Esophagus squamous epithelium (tissue), 5 donors: Measurements from ENCODE around the gene USB1. TPM values are rescaled to one million over a fixed set of nuclear protein-coding genes. Genes with fewer than 3 reads are reported as not detected.

Source experiments
- DNase-seq: peaks from one replicate; lab custom pipeline; 2025; lab: John Stamatoyannopoulos, UW
- H3K27ac ChIP-seq, 4 donors: fragments of 200-600 bp; sonication (generic); one replicate each; pipeline ENCODE4 v1.5.1; 2016 to 2019; ENCODE audit warnings: mild to moderate bottlenecking in 1 of 4
- H3K27me3 ChIP-seq, 4 donors: fragments of 200-600 bp; sonication (generic); 1 replicate in 3 of 4; 2 replicates in 1 of 4; pipeline versions ENCODE4 v1.5.1 to v1.6.0; 2017 to 2021; ENCODE audit warnings: antibody characterized with exemption in 1 of 4
- H3K36me3 ChIP-seq, 3 donors: fragments of 200-600 bp; sonication (generic); one replicate each; pipeline ENCODE4 v1.5.1; 2016 to 2019
- H3K4me1 ChIP-seq, 3 donors: fragments of 200-600 bp; sonication (generic); one replicate each; pipeline ENCODE4 v1.5.1; 2017 to 2019
- H3K4me3 ChIP-seq, 4 donors: fragments of 200-600 bp; sonication (generic); 1 replicate in 3 of 4; 2 replicates in 1 of 4; pipeline ENCODE4 v1.5.1; 2016 to 2019; ENCODE audit warnings: mild to moderate bottlenecking in 2 of 4, moderate library complexity in 1 of 4
- H3K9me3 ChIP-seq, 3 donors: fragments of 200-600 bp; sonication (generic); one replicate each; pipeline ENCODE4 v1.5.1; 2016 to 2019
- CTCF ChIP-seq, 6 experiments: fragments of 450-650 bp in 4 of 6; fragments of 200-600 bp in 2 of 6; sonication (generic) in 2 of 6; IDR thresholded peaks; one replicate each; pipeline ENCODE4 v1.5.1; 2016 to 2019; ENCODE audit warnings: antibody characterized with exemption in 6 of 6, mild to moderate bottlenecking in 4 of 6, moderate library complexity in 4 of 6
- POLR2A ChIP-seq, 4 donors: fragments of 450-650 bp; IDR thresholded peaks; one replicate each; pipeline ENCODE4 v1.6.1; 2017; ENCODE audit warnings: antibody characterized with exemption in 4 of 4, mild to moderate bottlenecking in 4 of 4, moderate library complexity in 3 of 4
- WGBS, 2 donors: methylation state at CpG; one replicate each; pipeline ENCODE4 v1.1.5; 2018; 5-methylcytosine and 5-hydroxymethylcytosine counted together
- intact Hi-C: fragments of 100-400 bp; cut with DNase I; formaldehyde crosslinking; loops from one replicate; pipeline ENCODE4 v1.15.0; 2022
- total RNA-seq, 4 donors: library from RNA; depleted of rRNA; stranded (reverse); fragments of >200 nt; gene quantifications; one replicate each; pipeline ENCODE4 v1.1.0, GENCODE V29; 2016
- donor health status: DM: yes; HTN: yes; CAD: no.

The USB1 gene
- total RNA-seq, 4 donors from 2014 or later = 11.2 to 23.9 (median 18.6) TPM

- H3K4me3 ChIP-seq = no peak overlapping the region
- H3K27me3 ChIP-seq = peaks cover 0 to 12% (median 0%) of the 10 kb centered on the region in 4 donors
- H3K4me1 ChIP-seq = no peaks in the 10 kb centered on the region
- no peaks in the 10 kb centered on the region for H3K36me3 ChIP-seq
- no peak for DNase-seq
- 80 to 81% methylated on average over 4 to 5 of the region's 5 CpGs for WGBS, 2 donors
- no peaks in the 10 kb centered on the region for H3K9me3 ChIP-seq
- no peak overlapping the region for H3K27ac ChIP-seq
- intact Hi-C loops = no loop called here
- TF ChIP-seq POLR2A (IDR thresholded peaks at IDR 0.05) (no peak), CTCF (IDR thresholded peaks at IDR 0.05) (no peak)
These were observed 55.9 kb downstream of the USB1 start for GRCh38 chr16:58057121-58057520.

- Histone ChIP-seq H3K27ac (no peak overlapping the region), H3K36me3 (no peaks in the 10 kb centered on the region), H3K27me3 (peaks cover 0 to 12% (median 0%) of the 10 kb centered on the region in 4 donors), H3K9me3 (no peaks in the 10 kb centered on the region), H3K4me3 (no peak overlapping the region), H3K4me1 (no peaks in the 10 kb centered on the region)
- no peak for TF ChIP-seq CTCF (IDR thresholded peaks at IDR 0.05)
- no peak for TF ChIP-seq POLR2A (IDR thresholded peaks at IDR 0.05)
- intact Hi-C loops = no loop called here
- 64 to 74% methylated on average over 3 of the region's 3 CpGs for WGBS, 2 donors
- DNase-seq = no peak
These were observed 56.6 kb downstream of the USB1 start for GRCh38 chr16:58057784-58058183.

GRCh38 chr16:58062821-58063220 is 61.6 kb downstream of the USB1 start:
- Histone ChIP-seq H3K4me1 (no peaks in the 10 kb centered on the region), H3K4me3 (no peak overlapping the region), H3K27ac (no peak overlapping the region), H3K27me3 (peaks cover 0 to 4% (median 0%) of the 10 kb centered on the region in 4 donors), H3K9me3 (no peaks in the 10 kb centered on the region), H3K36me3 (no peaks in the 10 kb centered on the region)
- no peak for DNase-seq
- WGBS, 2 donors = 95 to 100% methylated on average over 2 to 4 of the region's 4 CpGs
- TF ChIP-seq POLR2A (IDR thresholded peaks at IDR 0.05) (no peak), CTCF (IDR thresholded peaks at IDR 0.05) (no peak)
- intact Hi-C loops = no loop called here

- Histone ChIP-seq H3K27ac (no peak overlapping the region), H3K4me1 (no peaks in the 10 kb centered on the region), H3K27me3 (no peaks in the 10 kb centered on the region), H3K4me3 (no peak overlapping the region), H3K36me3 (no peaks in the 10 kb centered on the region), H3K9me3 (no peaks in the 10 kb centered on the region)
- intact Hi-C loops = no loop called here
- 63 to 75% methylated on average over 4 to 5 of the region's 8 CpGs for WGBS, 2 donors
- no peak for DNase-seq
- TF ChIP-seq CTCF (IDR thresholded peaks at IDR 0.05) = no peak
- TF ChIP-seq POLR2A (IDR thresholded peaks at IDR 0.05) = no peak
These were observed 62.3 kb downstream of the USB1 start for GRCh38 chr16:58063377-58064076.

GRCh38 chr16:58070585-58070984 is 69.4 kb downstream of the USB1 start:
- Histone ChIP-seq H3K4me3 (no peak overlapping the region), H3K9me3 (no peaks in the 10 kb centered on the region), H3K27me3 (no peaks in the 10 kb centered on the region), H3K36me3 (no peaks in the 10 kb centered on the region), H3K27ac (no peak overlapping the region), H3K4me1 (no peaks in the 10 kb centered on the region)
- WGBS, 2 donors = 96 to 100% methylated on average over 4 of the region's 4 CpGs
- TF ChIP-seq POLR2A (IDR thresholded peaks at IDR 0.05) (no peak), CTCF (IDR thresholded peaks at IDR 0.05) (no peak)
- intact Hi-C loops = no loop called here
- no peak for DNase-seq

Other genes starting within 250 kb of the USB1 start
- 10 to 100 TPM; 14.8 to 72.4 (median 43.5) TPM for gene KIFC3, start 198.9 kb upstream of the USB1 start, total RNA-seq
- gene CNGB1, start 30.3 kb upstream of the USB1 start, total RNA-seq = under 1 TPM in 1 of 4 donors, not detected in 3; 0.04 TPM
- gene ZNF319, start 735 bp upstream of the USB1 start, total RNA-seq = 1 to 10 TPM; 1.5 to 5.1 (median 2.6) TPM
- 1 to 10 TPM; 2.9 to 6.5 (median 4.5) TPM for gene MMP15, start 24.3 kb downstream of the USB1 start, total RNA-seq
- 10 to 100 TPM; 26.9 to 33.6 (median 32.0) TPM for gene CFAP20, start 128.0 kb downstream of the USB1 start, total RNA-seq
- gene CSNK2A2, start 196.7 kb downstream of the USB1 start, total RNA-seq = 10 to 100 TPM; 22.3 to 32.8 (median 29.1) TPM